HG02642 (cell line): ENCODE data around the gene CNTNAP5.
"Not testable (repeated sequence)": the region's sequence is repeated elsewhere in the genome, so short reads cannot be mapped to it uniquely, and the experiment has no call there.

ENCODE experiments used
- ATAC-seq: cut with Tn5 transposase; IDR thresholded peaks from one replicate; pipeline ENCODE4 v1.9.1; 2021; ENCODE audit warnings: mild to moderate bottlenecking; ENCODE audit not compliant: unreplicated experiment, poor library complexity

Gene CNTNAP5

GRCh38 chr2:124315221-124315880, 290.3 kb downstream of the CNTNAP5 start:
- ATAC-seq, result no peak

GRCh38 chr2:124316133-124316532, 291.0 kb downstream of the CNTNAP5 start:
- ATAC-seq, result no peak

GRCh38 chr2:124316881-124317605, 292.0 kb downstream of the CNTNAP5 start:
- ATAC-seq, result no peak

- ATAC-seq, result no peak
These were observed 292.5 kb downstream of the CNTNAP5 start for GRCh38 chr2:124317628-124318027.

- no peak for ATAC-seq
These were observed 293.8 kb downstream of the CNTNAP5 start for GRCh38 chr2:124318913-124319312.

GRCh38 chr2:124319577-124319976, 294.5 kb downstream of the CNTNAP5 start:
- ATAC-seq, result no peak

- ATAC-seq, result no peak
These were observed 295.1 kb downstream of the CNTNAP5 start for GRCh38 chr2:124320051-124320688.

- no peak for ATAC-seq
These were observed 298.2 kb downstream of the CNTNAP5 start for GRCh38 chr2:124323321-124323720.

- no peak for ATAC-seq
These were observed 300.8 kb downstream of the CNTNAP5 start for GRCh38 chr2:124325667-124326440.

- ATAC-seq, result no peak
These were observed 302.2 kb downstream of the CNTNAP5 start for GRCh38 chr2:124327303-124327702.

GRCh38 chr2:124328397-124328796, 303.3 kb downstream of the CNTNAP5 start:
- ATAC-seq, result no peak

GRCh38 chr2:124333784-124334183, 308.7 kb downstream of the CNTNAP5 start:
- ATAC-seq, result no peak

- ATAC-seq, result no peak
These were observed 310.0 kb downstream of the CNTNAP5 start for GRCh38 chr2:124335058-124335457.

- ATAC-seq, result no peak
These were observed 314.6 kb downstream of the CNTNAP5 start for GRCh38 chr2:124339709-124340108.

GRCh38 chr2:124343827-124344498, 318.9 kb downstream of the CNTNAP5 start:
- ATAC-seq, result no peak

- ATAC-seq, result no peak
These were observed 322.1 kb downstream of the CNTNAP5 start for GRCh38 chr2:124347209-124347608.

- no peak for ATAC-seq
These were observed 328.6 kb downstream of the CNTNAP5 start for GRCh38 chr2:124353656-124354055.

- no peak for ATAC-seq
These were observed 329.4 kb downstream of the CNTNAP5 start for GRCh38 chr2:124354466-124354865.

- ATAC-seq, result not testable (repeated sequence)
These were observed 336.9 kb downstream of the CNTNAP5 start for GRCh38 chr2:124361966-124362365.

- ATAC-seq, result no peak
These were observed 344.1 kb downstream of the CNTNAP5 start for GRCh38 chr2:124369181-124369580.
